Fibroblast of pulmonary artery (primary cell): ENCODE data around the gene TMEM164.
"Not testable (repeated sequence)": the region's sequence is repeated elsewhere in the genome, so short reads cannot be mapped to it uniquely, and the experiment has no call there.

ENCODE experiments used
- DNase-seq: peaks from one replicate; pipeline ENCODE4 v3.0.0-alpha.2; 2010; ENCODE audit warnings: low read depth
- H3K4me3 ChIP-seq: replicated peaks from 2 replicates; pipeline ENCODE4 v1.5.1; 2011; ENCODE audit warnings: low read depth, mild to moderate bottlenecking, control low read depth, low read length, moderate library complexity
- CTCF ChIP-seq: IDR thresholded peaks from 2 replicates; pipeline ENCODE4 v1.5.1; 2011; ENCODE audit warnings: mild to moderate bottlenecking, control low read depth, low read length, inconsistent platforms; ENCODE audit errors: missing control alignments

Gene TMEM164

GRCh38 chrX:109966246-109966645, 36.7 kb upstream of the TMEM164 start:
- TF ChIP-seq CTCF: no peak
- DNase-seq: peak; percentile 56
- no peak overlapping the region for H3K4me3 ChIP-seq

GRCh38 chrX:109967156-109967555, 35.8 kb upstream of the TMEM164 start:
- no peak for DNase-seq
- H3K4me3 ChIP-seq: no peak overlapping the region
- no peak for TF ChIP-seq CTCF

- H3K4me3 ChIP-seq, DNase-seq: not testable (repeated sequence)
Measured at GRCh38 chrX:109970841-109971240, 32.1 kb upstream of the TMEM164 start.

- DNase-seq: no peak
- H3K4me3 ChIP-seq: no peak overlapping the region
- TF ChIP-seq CTCF: no peak
Measured at GRCh38 chrX:109974906-109975655, 27.8 kb upstream of the TMEM164 start.

DNA sequence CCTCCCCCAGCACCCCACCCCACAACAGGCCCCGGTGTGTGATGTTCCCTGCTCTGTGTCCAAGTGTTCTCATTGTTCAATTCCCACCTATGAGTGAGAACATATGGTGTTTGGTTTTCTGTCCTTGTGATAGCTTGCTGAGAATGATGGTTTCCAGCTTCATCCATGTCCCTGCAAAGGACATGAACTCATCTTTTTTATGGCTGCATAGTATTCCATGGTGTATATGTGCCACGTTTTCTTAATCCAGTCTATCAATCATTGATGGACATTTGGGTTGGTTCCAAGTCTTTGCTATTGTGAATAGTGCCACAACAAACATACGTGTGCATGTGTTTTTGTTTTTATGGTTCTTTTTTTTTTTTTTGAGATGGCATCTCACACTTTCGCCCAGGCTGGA, 17.7 kb upstream of the TMEM164 start:
- DNase-seq: not testable (repeated sequence)

DNA sequence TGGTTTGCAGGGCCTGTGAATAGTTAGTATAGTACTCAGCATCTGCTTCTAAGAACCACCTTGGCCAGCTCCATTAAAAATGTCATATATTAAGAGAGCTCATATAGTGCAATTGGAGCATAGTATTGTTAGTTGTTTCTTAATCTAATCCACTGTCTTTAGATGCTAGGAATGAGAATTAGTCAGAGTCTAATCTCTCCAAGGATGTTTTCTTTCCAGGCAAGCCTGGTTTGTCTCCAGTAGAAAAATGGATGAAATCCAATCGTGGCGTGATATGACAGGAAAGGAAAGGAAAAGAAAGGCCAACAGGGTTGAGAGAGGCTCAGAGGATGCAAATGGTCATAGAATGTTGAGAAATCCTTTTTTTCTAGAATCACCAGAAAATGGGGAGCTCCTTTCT, 15.0 kb upstream of the TMEM164 start:
- TF ChIP-seq CTCF: no peak
- peak; percentile 77 for DNase-seq
- H3K4me3 ChIP-seq: no peak overlapping the region

More for the DNA sequence above, 17.7 kb upstream of the TMEM164 start:
- H3K4me3 ChIP-seq: not testable (repeated sequence)

- TF ChIP-seq CTCF: no peak
- H3K4me3 ChIP-seq: no peak overlapping the region
- DNase-seq: no peak
Measured at GRCh38 chrX:109990582-109991276, 12.2 kb upstream of the TMEM164 start.

GRCh38 chrX:109992203-109992602, 10.7 kb upstream of the TMEM164 start:
- TF ChIP-seq CTCF: no peak
- DNase-seq: no peak
- no peak overlapping the region for H3K4me3 ChIP-seq
